ELF-1 (cell line): ENCODE data around the gene CD74.
"Not testable (repeated sequence)": the region's sequence is repeated elsewhere in the genome, so short reads cannot be mapped to it uniquely, and the experiment has no call there.

Experiments used
- DNase-seq: peaks from one replicate; pipeline ENCODE4 v3.0.0-alpha.2; 2016; ENCODE audit warnings: low read depth, low spot score

The CD74 gene

GRCh38 chr5:150441813-150442698, 29.3 kb upstream of the CD74 start:
- DNase-seq = peak; percentile 65

GRCh38 chr5:150440948-150441812, 28.5 kb upstream of the CD74 start:
- peak; percentile 81 for DNase-seq

- DNase-seq = peak; percentile 66
Observed at GRCh38 chr5:150438873-150439546, 26.3 kb upstream of the CD74 start.

GRCh38 chr5:150436141-150436680, 23.5 kb upstream of the CD74 start:
- peak; percentile 93 for DNase-seq

GRCh38 chr5:150434464-150434863, 21.8 kb upstream of the CD74 start:
- peak; percentile 92 for DNase-seq

- DNase-seq = no peak
Observed at GRCh38 chr5:150431574-150431973, 18.9 kb upstream of the CD74 start.

GRCh38 chr5:150431048-150431447, 18.3 kb upstream of the CD74 start:
- DNase-seq = no peak

GRCh38 chr5:150429410-150429873, 16.7 kb upstream of the CD74 start:
- DNase-seq = no peak

GRCh38 chr5:150428978-150429377, 16.3 kb upstream of the CD74 start:
- no peak for DNase-seq

GRCh38 chr5:150428106-150428876, 15.6 kb upstream of the CD74 start:
- no peak for DNase-seq

- DNase-seq = not testable (repeated sequence)
Observed at GRCh38 chr5:150426165-150426564, 13.5 kb upstream of the CD74 start.

GRCh38 chr5:150422758-150423157, 10.0 kb upstream of the CD74 start:
- no peak for DNase-seq

- no peak for DNase-seq
Observed at GRCh38 chr5:150422075-150422474, 9.4 kb upstream of the CD74 start.

GRCh38 chr5:150419630-150420270, 7.0 kb upstream of the CD74 start:
- no peak for DNase-seq

- not testable (repeated sequence) for DNase-seq
Observed at GRCh38 chr5:150413902-150414790, 1.4 kb upstream of the CD74 start.

GRCh38 chr5:150413176-150413901, 629 bp upstream of the CD74 start:
- no peak for DNase-seq

GRCh38 chr5:150411245-150411979, 1.3 kb downstream of the CD74 start:
- DNase-seq = no peak
